A549 treated with ZK216348 at 1 μM for 4 hours (cell line): Measurements from ENCODE around the gene CUL4A. TPM values are rescaled to one million over a fixed set of nuclear protein-coding genes. Genes with fewer than 3 reads are reported as not detected.

Source experiments
- total RNA-seq: library from RNA; stranded (reverse); fragments of 200-300 nt; extraction: Qiagen RNA extraction; gene quantifications from 5 replicates; pipeline ENCODE4 v1.2.3, GENCODE V29; 2022; ENCODE audit warnings: low read depth

CUL4A gene
- 51.5 to 74.4 TPM (median 57.4 TPM) in 5 replicates for total RNA-seq

DNA sequence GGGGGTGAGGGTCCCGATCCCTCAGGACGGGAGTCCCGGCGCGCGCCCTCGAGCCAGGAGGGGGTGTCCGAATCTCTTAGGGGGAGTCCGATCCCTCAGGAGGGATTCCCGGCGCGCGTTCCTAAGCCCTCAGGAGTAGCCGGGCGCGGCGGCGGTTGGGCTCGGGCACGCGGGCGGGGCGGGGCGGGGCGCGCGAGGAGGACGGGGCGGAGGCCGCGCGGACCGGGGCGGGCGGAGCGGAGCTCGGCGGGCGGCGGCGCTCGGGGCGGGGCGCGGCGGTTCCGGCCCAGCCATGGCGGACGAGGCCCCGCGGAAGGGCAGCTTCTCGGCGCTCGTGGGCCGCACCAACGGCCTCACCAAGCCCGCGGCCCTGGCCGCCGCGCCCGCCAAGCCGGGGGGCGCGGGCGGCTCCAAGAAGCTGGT, at the start of gene CUL4A:
Gene CUL4A (plus strand): TSS at position 278 of the 423 bp plus-strand sequence. CDS start 15 bp downstream, at position 293.

DNA sequence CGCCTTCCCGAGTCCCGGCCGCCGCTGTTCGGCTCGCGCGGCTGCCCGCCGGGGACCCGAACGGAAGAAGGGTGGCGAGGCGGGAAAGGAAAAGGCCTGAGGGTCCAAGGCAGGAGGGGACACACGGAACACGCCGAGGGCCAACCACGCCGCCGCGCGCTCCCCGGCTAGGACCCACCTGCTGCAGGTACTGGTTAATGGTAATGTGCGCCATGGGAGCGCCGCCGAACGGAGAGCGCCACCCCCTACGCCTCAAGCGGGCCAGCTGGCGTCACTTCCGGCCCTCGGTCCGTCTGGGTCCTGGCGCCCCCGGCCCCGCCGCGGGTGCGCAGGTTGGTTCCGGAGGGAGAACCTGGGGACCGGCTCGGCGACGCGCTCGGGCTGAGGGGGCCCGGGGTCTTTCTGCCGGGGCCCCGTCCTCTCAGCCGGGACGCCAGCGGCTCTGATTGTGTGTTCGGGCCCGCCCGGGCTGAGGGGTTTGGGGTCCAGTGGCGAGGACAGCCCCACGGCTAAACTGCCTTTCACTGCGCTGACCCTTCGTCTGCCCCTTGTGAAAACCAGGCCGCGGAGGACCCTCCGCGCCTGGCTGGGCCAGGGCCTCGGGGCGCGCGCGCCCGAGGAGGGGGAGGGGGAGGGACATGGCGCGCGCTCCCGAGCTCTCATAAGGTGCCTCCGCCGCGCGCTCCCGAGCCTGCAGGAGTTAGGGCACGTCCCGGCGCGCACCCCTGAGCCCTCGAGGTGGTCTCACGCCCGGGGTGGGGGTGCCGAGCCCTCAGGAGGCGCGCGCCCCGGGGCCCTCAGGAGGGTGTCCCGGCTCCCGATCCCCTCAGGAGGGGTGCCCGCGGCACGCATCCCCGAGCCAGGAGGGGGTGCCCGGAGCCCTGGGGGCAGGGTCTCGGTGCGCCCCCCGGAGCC, 735 bp upstream of the CUL4A start, which contains the start of gene PCID2:
Gene PCID2 (minus strand): TSS at position 249 of the 915 bp plus-strand sequence. CDS start 35 bp downstream, at position 214.

DNA sequence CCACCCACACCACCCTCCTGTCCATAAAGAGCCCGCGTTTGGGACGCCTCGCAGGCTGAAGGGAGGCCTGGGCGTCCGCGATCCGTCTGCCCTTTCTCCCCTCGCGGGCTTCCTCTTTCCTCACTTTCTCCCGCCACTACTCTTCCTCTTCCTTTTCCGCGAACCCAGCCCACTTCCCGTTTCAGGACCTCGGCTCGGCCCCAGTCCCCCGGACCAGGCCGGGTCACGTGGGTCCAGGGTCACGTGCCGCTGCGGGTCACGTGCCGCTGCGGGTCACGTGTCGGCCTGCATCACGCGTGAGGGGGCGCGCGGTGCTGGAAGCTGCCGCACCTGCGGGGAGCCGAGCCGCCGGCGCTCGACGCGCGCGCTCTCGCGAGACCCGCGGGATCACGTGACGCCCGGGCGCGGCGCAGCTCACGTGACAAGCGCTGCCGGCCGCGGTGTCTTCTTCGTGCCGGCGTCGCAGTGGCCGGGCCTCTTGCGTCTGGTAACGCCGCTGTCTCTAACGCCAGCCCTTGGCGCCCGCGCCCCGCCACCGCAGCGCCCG, 87.5 kb downstream of the CUL4A start, which contains the start of gene LAMP1:
Gene LAMP1 (plus strand): TSS at position 417 of the 547 bp plus-strand sequence. CDS start 196 bp downstream, outside the sequence.

Other genes with a start within 250 kb of the CUL4A start
- 0.09 to 1.4 TPM (median 0.41 TPM) in 5 replicates for gene MCF2L, start 240.4 kb upstream of the CUL4A start, total RNA-seq
- gene F7, start 103.8 kb upstream of the CUL4A start, total RNA-seq: 0.07 to 0.13 TPM (median 0.11 TPM) in 5 replicates
- gene F10, start 86.8 kb upstream of the CUL4A start, total RNA-seq: not detected in 5 replicates
- gene PROZ, start 51.0 kb upstream of the CUL4A start, total RNA-seq: not detected in 5 replicates
- gene PCID2, start 944 bp upstream of the CUL4A start, total RNA-seq: 37.5 to 45.3 TPM (median 43.7 TPM) in 5 replicates
- 71.7 to 100 TPM (median 90.5 TPM) in 5 replicates for gene LAMP1, start 87.6 kb downstream of the CUL4A start, total RNA-seq
- gene GRTP1, start 154.5 kb downstream of the CUL4A start, total RNA-seq: 1.1 to 2.1 TPM (median 1.6 TPM) in 5 replicates
- gene ADPRHL1, start 243.9 kb downstream of the CUL4A start, total RNA-seq: 12.8 to 15.7 TPM (median 13.9 TPM) in 5 replicates